Activated CD8-positive, alpha-beta memory T cell treated with anti-CD3 and anti-CD28 coated beads, Interleukin-2, amount 50 U/mL, for 48 hours (primary cell): ENCODE results near the gene TRPM2.
"Not testable (repeated sequence)": the region's sequence is repeated elsewhere in the genome, so short reads cannot be mapped to it uniquely, and the experiment has no call there.

ENCODE experiments used
- DNase-seq: peaks from one replicate; pipeline ENCODE4 v3.0.0-alpha.2; 2020

TRPM2 gene

GRCh38 chr21:44354775-44355771 lies 1.7 kb downstream of the TRPM2 start:
- DNase-seq: no peak

- no peak for DNase-seq
These were observed 2.7 kb downstream of the TRPM2 start for GRCh38 chr21:44356160-44356559.

DNA sequence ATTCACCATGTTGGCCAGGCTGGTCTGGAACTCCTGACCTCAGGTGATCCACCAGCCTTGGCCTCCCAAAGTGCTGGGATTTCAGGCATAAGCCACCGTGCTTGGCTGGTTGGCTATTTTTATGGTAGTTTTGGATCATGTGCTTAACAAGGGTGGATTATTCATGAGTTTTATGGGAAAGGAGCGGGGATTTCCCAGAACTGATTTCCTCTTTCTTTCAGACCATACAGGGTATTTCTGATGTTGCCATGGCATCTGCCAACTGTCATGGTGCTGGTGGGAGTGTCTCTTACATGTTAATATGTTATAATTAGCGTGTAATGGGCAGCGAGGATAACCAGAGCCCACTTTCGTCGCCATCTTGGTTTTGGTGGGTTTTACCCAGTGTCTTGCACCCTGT lies 3.2 kb downstream of the TRPM2 start:
- no peak for DNase-seq

DNA sequence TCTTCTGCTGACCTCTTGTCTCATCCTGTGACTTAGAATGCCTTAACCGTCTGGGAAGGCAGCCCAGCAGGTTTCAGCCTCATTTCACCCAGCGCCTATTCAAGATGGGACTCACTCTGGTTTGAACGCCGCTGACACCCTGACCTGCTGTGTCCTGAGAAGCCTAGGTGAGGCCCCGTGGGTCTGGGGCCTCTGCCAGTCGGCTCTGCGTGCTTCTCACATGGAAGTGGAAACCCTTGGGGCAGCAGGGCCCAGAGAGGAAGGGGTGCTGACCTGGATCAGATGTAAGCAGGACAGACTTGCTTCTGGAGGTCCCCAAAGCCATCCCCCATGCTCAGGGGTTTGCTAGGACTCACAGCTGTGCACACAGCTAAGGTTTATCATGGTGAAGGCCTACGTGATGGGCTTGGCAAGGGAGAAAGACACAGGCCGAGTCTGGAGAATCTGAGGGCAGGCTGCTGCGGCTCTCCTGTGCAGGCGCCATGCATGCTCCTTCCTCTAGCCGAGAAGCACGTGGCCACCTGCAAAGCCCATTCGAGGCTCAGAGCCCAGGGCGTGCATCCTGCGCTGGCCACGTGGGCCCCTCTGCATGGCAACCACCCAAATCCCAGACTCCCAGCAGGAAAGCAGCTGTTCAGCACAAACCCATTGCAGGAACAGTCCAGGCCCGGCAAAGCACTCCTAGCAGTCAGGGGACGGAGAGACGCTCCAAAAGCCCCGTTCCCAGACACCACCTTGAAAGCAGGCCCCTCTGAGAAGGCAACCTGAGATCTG lies 3.8 kb downstream of the TRPM2 start:
- no peak for DNase-seq

DNA sequence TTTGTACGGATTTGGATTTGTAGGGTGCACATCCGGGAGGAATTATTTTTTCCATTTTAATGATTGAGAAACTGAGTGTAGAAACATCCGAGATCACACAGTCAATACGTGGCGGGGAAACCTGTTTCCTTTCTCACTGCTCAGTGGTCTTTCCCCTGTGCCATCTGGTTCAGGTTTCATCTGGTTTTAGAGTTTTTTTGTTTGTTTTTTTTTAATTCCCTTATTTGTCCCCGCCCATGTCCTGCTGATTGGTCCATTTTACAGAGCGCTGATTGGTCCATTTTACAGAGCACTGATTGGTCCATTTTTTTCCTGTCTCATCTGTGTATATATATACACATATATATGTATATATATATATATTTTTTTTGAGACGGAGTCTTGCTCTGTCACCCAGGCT lies 6.0 kb downstream of the TRPM2 start:
- no peak for DNase-seq

DNA sequence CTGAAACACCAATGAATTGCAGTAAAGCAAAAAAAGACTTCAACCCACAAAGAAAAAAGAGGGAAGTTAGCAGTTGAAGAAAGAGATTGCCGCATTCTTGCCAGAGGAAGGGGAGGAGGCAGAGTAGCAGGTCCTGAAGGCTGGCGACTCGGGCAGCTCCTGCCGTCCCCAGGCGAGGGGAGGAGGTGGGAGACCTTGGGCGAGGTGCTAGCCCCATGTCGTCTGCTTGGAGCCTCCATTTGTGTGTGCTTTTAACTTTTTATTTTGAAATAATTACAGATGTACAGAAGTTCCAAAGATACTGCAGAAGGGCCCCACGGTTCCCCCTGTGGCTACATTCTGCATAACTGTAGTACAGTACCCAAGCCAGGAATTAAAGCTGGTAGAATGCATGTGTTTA lies 6.7 kb downstream of the TRPM2 start:
- no peak for DNase-seq

DNA sequence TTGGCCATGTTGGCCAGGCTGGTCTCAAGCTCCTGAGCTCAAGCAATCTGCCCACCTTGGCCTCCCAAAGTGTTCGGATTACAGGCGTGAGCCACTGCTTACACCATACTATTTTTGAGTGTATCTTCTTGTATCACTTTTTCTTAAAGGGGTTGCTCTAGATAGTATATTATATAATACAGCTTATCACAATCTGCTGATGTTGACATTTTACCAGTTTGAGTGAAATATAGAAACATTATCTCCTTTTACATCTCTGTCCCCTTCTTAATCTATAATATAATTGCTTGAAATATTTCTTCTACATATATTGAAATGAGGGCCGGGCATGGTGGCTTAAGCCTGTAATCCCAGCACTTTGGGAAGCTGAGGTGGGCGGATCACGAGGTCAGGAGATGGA lies 8.5 kb downstream of the TRPM2 start:
- DNase-seq: not testable (repeated sequence)

DNA sequence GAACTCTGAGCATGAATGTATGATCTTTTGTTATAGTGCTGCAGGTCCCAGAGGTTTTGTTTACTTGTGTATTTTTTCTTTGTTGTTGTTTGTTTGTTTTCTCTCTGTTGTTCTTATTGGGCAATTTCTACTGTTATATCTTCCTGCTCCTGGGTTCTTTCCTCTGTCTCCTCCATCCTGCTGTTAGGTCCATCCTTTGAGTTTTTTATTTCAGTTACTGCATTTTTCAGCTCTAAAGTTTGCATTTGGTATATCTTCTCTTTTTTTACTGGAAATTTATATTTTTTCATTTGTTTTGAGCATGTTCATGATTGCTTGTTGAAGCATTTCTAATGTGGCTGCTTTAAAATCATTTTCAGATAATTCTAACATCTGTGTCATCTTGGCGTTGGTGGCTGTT lies 9.9 kb downstream of the TRPM2 start:
- DNase-seq: no peak

GRCh38 chr21:44364151-44365053 lies 11.0 kb downstream of the TRPM2 start:
- DNase-seq: no peak

DNA sequence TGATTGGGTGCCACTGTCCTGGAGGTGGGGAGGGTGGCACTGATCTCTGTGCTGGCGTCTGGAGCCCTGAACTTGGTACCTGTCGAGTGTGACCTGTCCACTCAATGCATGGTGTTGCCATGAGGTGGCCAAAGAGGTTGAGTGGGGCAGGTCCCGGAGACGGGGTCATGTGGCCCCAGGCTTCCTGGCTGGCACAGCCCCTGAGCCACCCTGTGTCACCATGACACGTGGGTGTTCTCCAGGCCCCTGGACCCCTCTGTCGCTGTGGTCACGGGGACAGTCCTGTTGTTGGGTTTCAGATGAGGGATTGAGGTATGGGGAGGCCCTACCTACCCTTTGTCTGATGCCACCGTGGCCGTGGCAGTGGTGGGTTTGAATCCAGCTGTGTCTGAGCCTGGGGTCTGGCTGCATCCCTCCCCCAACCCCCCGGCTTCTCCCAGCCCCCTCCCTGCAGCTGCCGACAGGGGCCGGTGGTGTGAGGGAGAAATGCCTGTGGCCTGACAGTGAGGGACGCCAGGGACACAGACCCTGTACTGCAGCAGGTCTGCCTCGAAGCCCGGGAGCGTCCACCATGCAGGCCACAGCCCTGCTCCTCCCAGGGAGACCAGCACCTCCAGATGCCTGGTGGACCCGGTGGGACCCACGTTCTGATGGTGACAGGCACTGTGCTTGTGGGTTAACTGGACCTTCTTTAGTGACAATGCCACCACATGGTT lies 12.0 kb downstream of the TRPM2 start:
- peak; percentile 30 for DNase-seq

GRCh38 chr21:44365967-44366585 lies 12.7 kb downstream of the TRPM2 start:
- DNase-seq: no peak

DNA sequence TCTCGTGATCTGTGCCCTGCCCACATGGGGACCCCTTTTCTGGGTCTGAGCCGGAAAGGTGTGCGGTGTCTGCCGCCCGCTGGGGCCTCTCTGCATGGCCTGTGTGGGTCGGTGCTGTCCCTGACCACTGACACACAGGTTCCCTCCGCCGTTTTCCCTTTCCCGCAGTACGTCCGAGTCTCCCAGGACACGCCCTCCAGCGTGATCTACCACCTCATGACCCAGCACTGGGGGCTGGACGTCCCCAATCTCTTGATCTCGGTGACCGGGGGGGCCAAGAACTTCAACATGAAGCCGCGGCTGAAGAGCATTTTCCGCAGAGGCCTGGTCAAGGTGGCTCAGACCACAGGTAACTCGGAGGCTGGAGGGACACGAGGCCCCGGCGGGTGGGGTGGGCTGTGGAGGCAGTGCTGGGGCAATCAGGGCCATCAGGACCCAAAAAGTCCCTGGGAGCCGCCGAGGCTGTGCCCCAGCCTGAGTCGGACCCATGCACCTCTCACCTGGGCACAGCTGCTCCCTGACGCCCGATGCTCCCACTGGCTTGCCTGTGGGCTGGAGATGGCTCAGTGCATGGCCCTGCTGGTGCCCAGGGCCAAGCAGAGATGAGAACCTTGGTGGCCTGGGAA lies 13.3 kb downstream of the TRPM2 start:
- no peak for DNase-seq

DNA sequence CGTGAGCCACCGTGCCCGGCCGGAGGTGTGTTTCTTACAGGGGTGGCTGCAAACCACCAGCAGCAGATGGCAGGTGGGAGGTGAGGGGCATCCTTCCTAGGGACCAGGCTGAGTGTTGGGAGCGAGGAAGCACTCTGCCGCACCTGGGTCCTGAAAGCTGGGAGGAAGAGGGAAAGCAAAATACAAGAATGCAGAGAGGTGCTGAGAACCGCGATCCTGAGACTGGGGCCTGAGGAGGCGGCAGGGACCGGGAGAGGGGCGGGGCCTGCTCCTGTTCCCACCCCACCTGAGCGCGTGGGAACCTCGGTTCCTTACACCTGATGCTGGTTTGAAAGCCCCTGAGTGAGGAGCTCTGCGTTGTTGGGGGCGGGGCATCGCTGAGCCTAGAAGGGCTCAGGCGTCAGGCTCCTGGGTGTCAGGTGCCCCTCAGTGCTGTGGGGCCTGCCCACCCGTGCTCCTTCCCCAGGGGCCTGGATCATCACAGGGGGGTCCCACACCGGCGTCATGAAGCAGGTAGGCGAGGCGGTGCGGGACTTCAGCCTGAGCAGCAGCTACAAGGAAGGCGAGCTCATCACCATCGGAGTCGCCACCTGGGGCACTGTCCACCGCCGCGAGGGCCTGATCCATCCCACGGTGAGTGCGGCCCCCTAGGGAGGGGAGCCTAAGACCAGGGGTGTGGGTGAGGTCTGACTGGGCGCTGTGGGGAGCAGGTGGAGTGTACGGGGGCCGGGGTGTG lies 15.5 kb downstream of the TRPM2 start:
- no peak for DNase-seq

GRCh38 chr21:44370027-44370735 lies 16.8 kb downstream of the TRPM2 start:
- DNase-seq: no peak

DNA sequence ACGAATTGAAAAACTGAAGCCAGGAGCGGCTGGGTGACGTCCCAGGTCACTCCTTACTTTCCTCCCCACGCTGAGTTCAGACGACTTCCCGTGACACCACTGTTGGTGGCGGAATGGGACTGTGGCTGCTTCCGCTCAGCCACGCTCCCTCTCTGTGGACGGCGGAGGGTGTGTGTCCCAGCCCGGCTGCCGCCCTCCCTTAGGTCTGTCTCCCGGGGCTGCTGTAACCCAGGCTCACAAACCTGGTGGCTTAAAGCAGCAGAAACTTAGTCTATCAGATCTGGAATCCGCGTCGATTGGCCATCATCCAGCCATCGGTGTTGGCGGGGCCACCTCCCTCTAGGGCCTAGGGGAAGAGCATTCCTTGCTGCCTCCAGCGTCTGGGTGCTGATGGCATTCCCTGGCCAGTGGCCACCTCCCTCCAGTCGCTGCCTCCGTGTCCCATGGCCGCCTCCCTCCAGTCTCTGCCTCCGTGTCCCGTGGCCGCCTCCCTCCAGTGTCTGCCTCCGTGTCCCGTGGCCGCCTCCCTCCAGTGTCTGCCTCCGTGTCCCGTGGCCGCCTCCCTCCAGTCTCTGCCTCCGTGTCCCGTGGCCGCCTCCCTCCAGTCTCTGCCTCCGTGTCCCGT lies 17.5 kb downstream of the TRPM2 start:
- no peak for DNase-seq

GRCh38 chr21:44371596-44371995 lies 18.2 kb downstream of the TRPM2 start:
- no peak for DNase-seq

DNA sequence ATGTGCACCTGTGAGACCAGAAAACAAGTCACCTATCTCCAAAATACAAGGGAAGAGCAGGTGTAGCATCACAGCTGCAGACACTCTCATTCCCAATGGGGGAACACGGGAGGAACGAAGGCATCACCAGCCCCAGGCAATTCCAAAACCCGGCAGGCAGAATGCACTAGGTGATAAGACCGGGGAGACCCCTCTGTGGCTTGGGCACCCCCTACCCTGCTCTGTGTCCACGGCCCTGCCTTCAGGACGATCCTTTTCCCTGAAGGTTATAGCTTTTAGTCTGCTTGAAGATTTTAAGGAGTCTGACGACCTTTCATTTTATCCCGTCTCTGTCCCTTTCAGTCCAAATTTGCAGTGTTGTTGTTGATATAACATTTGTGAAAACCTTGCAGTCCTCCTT lies 19.2 kb downstream of the TRPM2 start:
- no peak for DNase-seq

DNA sequence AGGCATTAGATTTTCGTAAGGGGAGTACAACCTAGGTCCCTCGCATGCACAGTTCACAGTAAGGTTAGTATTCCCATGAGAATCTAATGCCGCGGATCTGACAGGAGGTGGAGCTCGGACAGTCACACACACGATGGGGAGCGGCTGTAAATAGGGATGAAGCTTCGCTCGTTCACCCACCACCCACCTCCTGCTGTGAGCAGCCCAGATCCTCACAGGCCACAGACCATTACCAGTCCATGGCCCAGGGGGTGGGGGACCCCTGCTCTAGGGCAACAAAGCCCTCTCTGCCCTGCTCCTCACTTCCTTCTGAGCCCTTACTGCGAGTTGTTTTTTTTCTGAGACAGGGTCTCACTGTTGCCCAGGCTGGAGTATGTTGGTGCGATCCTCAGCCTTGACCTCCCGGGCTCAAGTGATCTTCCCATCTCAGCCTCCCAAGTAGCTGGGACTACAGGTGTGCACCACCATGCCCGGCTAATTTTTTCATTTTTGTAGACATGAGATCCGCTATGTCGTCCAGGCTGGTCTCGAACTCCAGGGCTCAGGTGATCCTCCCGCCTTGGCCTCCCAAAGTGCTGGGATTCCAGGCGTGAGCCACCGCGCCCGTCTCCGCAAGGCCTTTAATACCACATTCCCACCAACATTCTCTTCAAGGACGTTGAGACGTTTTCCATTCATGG lies 21.3 kb downstream of the TRPM2 start:
- DNase-seq: no peak

- no peak for DNase-seq
These were observed 21.8 kb downstream of the TRPM2 start for GRCh38 chr21:44375281-44375651.
